Renal pelvis (tissue), 12 donors: ENCODE measurements around the gene KCNG2. TPM values are rescaled to one million over a fixed set of nuclear protein-coding genes. Genes with fewer than 3 reads are reported as not detected.
"Not testable (repeated sequence)": the region's sequence is repeated elsewhere in the genome, so short reads cannot be mapped to it uniquely, and the experiment has no call there.

ENCODE experiments used
- DNase-seq: peaks from one replicate; pipeline ENCODE4 v3.0.0-alpha.2; 2013
- long read RNA-seq, 16 experiments: transcript quantifications; one replicate each; lab custom pipeline, GENCODE V29; 2026
- polyA plus RNA-seq, 3 donors: library from polyadenylated mRNA; unstranded; fragments of 120-200 nt; gene quantifications; one replicate each; pipeline ENCODE4 v1.2.1, GENCODE V29; 2013; ENCODE audit not compliant: insufficient read length in 3 of 3

The KCNG2 gene
- polyA plus RNA-seq, result under 1 TPM; 0.33 to 0.71 (median 0.39) TPM
- long read RNA-seq, donor 1, result 0 reads
- long read RNA-seq, donor 2, result 0 reads
- long read RNA-seq, donor 3, result 0 reads
- long read RNA-seq, donor 4, result 0 reads
- long read RNA-seq, donor 5, result 0 reads
- long read RNA-seq, donor 6, result 0 reads
- long read RNA-seq, donor 7, result 0 reads
- long read RNA-seq, donor 8, result 0 reads
- long read RNA-seq, donor 9, result 0 reads
- long read RNA-seq, donor 10, result 0 reads
- long read RNA-seq, donor 11, result 0 reads
- long read RNA-seq, donor 12, result 0 reads
- long read RNA-seq, donor 13, result 0 reads
- long read RNA-seq, donor 14, result 0 reads
- long read RNA-seq, donor 15, result 0 reads
- long read RNA-seq, donor 16, result 0 reads

- DNase-seq, result peak; percentile 42
These were observed at the start of gene KCNG2 for GRCh38 chr18:79797518-79798345. TSS of gene KCNG2 (plus strand) at chr18:79797938. CDS start at chr18:79863668, 65,730 bp downstream.

- DNase-seq, result no peak
These were observed 49.2 kb upstream of the KCNG2 start for GRCh38 chr18:79748321-79749180.

GRCh38 chr18:79749251-79750191 is 48.2 kb upstream of the KCNG2 start:
- peak; percentile 54 for DNase-seq

GRCh38 chr18:79750980-79751571 is 46.7 kb upstream of the KCNG2 start:
- no peak for DNase-seq

GRCh38 chr18:79751918-79752578 is 45.7 kb upstream of the KCNG2 start:
- DNase-seq, result not testable (repeated sequence)

GRCh38 chr18:79752946-79753345 is 44.8 kb upstream of the KCNG2 start:
- not testable (repeated sequence) for DNase-seq

- DNase-seq, result no peak
These were observed 44.3 kb upstream of the KCNG2 start for GRCh38 chr18:79753391-79753851.

- no peak for DNase-seq
These were observed 43.5 kb upstream of the KCNG2 start for GRCh38 chr18:79754022-79754761.

- no peak for DNase-seq
These were observed 42.8 kb upstream of the KCNG2 start for GRCh38 chr18:79754831-79755351.

- DNase-seq, result no peak
These were observed 42.1 kb upstream of the KCNG2 start for GRCh38 chr18:79755496-79756142.

- no peak for DNase-seq
These were observed 41.6 kb upstream of the KCNG2 start for GRCh38 chr18:79756143-79756500.

GRCh38 chr18:79756826-79757225 is 40.9 kb upstream of the KCNG2 start:
- DNase-seq, result no peak

GRCh38 chr18:79760348-79760747 is 37.4 kb upstream of the KCNG2 start:
- no peak for DNase-seq

- no peak for DNase-seq
These were observed 36.9 kb upstream of the KCNG2 start for GRCh38 chr18:79760881-79761280.

- no peak for DNase-seq
These were observed 34.3 kb upstream of the KCNG2 start for GRCh38 chr18:79763407-79763806.

- DNase-seq, result no peak
These were observed 33.6 kb upstream of the KCNG2 start for GRCh38 chr18:79764131-79764530.

- no peak for DNase-seq
These were observed 32.1 kb upstream of the KCNG2 start for GRCh38 chr18:79765491-79766245.

GRCh38 chr18:79766308-79766707 is 31.4 kb upstream of the KCNG2 start:
- no peak for DNase-seq
